A549 (cell line): ENCODE results near the gene GNL3L.

Experiments
- BHLHE40 ChIP-seq: IDR thresholded peaks from 2 replicates; pipeline ENCODE4 v1.6.1; 2012; ENCODE audit warnings: low read depth, low read length, inconsistent platforms
- CBX2 ChIP-seq: fragments of 200-600 bp; sonication (generic); IDR thresholded peaks from 2 replicates; pipeline ENCODE4 v1.6.1; 2016; ENCODE audit warnings: low read depth, mild to moderate bottlenecking, borderline replicate concordance
- CBX8 ChIP-seq: fragments of 200-600 bp; sonication (generic); IDR thresholded peaks from 2 replicates; pipeline ENCODE4 v1.6.1; 2016
- CEBPB ChIP-seq, 2 experiments: fragments of >200 bp in 1 of 2; sonication (Bioruptor Twin) in 1 of 2; formaldehyde crosslinking in 1 of 2; IDR thresholded peaks; 2 replicates each; pipeline ENCODE4 v1.6.1; 2012 to 2016
- CTCF ChIP-seq: fragments of >200 bp; sonication (Bioruptor Twin); formaldehyde crosslinking; IDR thresholded peaks from 3 replicates; pipeline ENCODE4 v1.5.1; 2016
- FOSL2 ChIP-seq, 2 experiments: fragments of 450-650 bp in 1 of 2; fragments of >200 bp in 1 of 2; sonication (Bioruptor Twin) in 1 of 2; formaldehyde crosslinking; IDR thresholded peaks; 2 replicates each; pipeline versions ENCODE4 v1.5.0 to v1.6.1; 2016 to 2020; ENCODE audit warnings: mild to moderate bottlenecking in 1 of 2, moderate library complexity in 1 of 2
- HDAC2 ChIP-seq: fragments of 200-600 bp; sonication (generic); IDR thresholded peaks from 2 replicates; pipeline ENCODE4 v1.6.1; 2016
- KDM1A ChIP-seq: fragments of 200-600 bp; sonication (generic); IDR thresholded peaks from 2 replicates; pipeline ENCODE4 v1.6.1; 2016; ENCODE audit warnings: low read depth, mild to moderate bottlenecking
- PBX3 ChIP-seq: IDR thresholded peaks from 2 replicates; pipeline ENCODE4 v1.6.1; 2012
- POLR2A ChIP-seq: IDR thresholded peaks from 2 replicates; pipeline ENCODE4 v1.6.1; 2012; ENCODE audit warnings: mild to moderate bottlenecking, low read length
- RAD21 ChIP-seq, 2 experiments: fragments of >200 bp in 1 of 2; sonication (Bioruptor Twin) in 1 of 2; formaldehyde crosslinking in 1 of 2; IDR thresholded peaks in 1 of 2; conservative IDR thresholded peaks in 1 of 2; 2 replicates in 1 of 2; 3 replicates in 1 of 2; pipeline ENCODE4 v1.6.1; 2012 to 2018; ENCODE audit warnings: inconsistent platforms in 1 of 2
- REST ChIP-seq: fragments of 200-600 bp; sonication (generic); IDR thresholded peaks from 2 replicates; pipeline ENCODE4 v1.6.1; 2016; ENCODE audit warnings: antibody characterized with exemption, mild to moderate bottlenecking, moderate library complexity
- ZSCAN20 ChIP-seq: fragments of 250-450 bp; sonication (Bioruptor Pico); IDR thresholded peaks from 2 replicates; pipeline ENCODE4 v1.8.0; 2022; ENCODE audit warnings: mild to moderate bottlenecking, moderate library complexity

GRCh38 chrX:54550821-54551220 lies 20.8 kb downstream of the GNL3L start:
- TF ChIP-seq CTCF (no peak), POLR2A (no peak), CBX8 (no peak), CBX2 (no peak), ZSCAN20 (no peak), CEBPB (IDR thresholded peaks at IDR 0.05) (no peak), REST (no peak), BHLHE40 (no peak), PBX3 (no peak), FOSL2 (IDR thresholded peaks at IDR 0.05) (no peak), FOSL2 (CRISPR knock-in tag; IDR thresholded peaks at IDR 0.05) (no peak), KDM1A (no peak), HDAC2 (no peak), RAD21 (conservative IDR thresholded peaks at IDR 0.05 in 1 of 2, IDR thresholded peaks at IDR 0.05 in 1 of 2) (no peak)
